PC-9 (cell line): ENCODE results near the gene SLX9. TPM values are rescaled to one million over a fixed set of nuclear protein-coding genes. Genes with fewer than 3 reads are reported as not detected.

ENCODE experiments used
- BruUV-seq: library from RNA; stranded (reverse); fragments of 400-500 nt; replicated peaks from 2 replicates; lab custom pipeline; 2021; lab: Mats Ljungman, UMichigan
- CTCF ChIA-PET: fragments of 300-600 bp; sonication (Branson Sonifier 250); formaldehyde crosslinking; loops from one replicate; lab custom pipeline; 2022; ENCODE audit warnings: antibody characterized with exemption; lab: Charles Lee
- POLR2A ChIA-PET: fragments of 300-600 bp; sonication (Branson Sonifier 250); formaldehyde crosslinking; loops from one replicate; lab custom pipeline; 2022; ENCODE audit warnings: antibody characterized with exemption; ENCODE audit not compliant: unreplicated experiment; lab: Charles Lee
- DNase-seq, 2 experiments: peaks; one replicate each; pipeline versions ENCODE4 v3.0.0 to v3.0.0-alpha.2; 2015 to 2022; ENCODE audit warnings: mixed read lengths in 1 of 2
- H2AFZ ChIP-seq: fragments of 200-600 bp; sonication (generic); 2 replicates; pipeline ENCODE4 v1.8.1; 2017; ENCODE audit warnings: antibody characterized with exemption
- H3F3A ChIP-seq: fragments of 200-600 bp; sonication (generic); 2 replicates; pipeline ENCODE4 v1.8.1; 2017; ENCODE audit warnings: antibody characterized with exemption, mild to moderate bottlenecking, low read depth; ENCODE audit not compliant: insufficient read depth
- H3K27ac ChIP-seq: fragments of 200-600 bp; sonication (generic); 2 replicates; pipeline ENCODE4 v1.6.1; 2016; ENCODE audit warnings: mixed run types
- H3K27me3 ChIP-seq: fragments of 200-600 bp; sonication (generic); 2 replicates; pipeline ENCODE4 v1.6.1; 2016; ENCODE audit warnings: low read depth, mixed run types; ENCODE audit not compliant: insufficient read depth
- H3K36me3 ChIP-seq: fragments of 200-600 bp; sonication (generic); 2 replicates; pipeline ENCODE4 v1.6.1; 2016; ENCODE audit warnings: low read depth, mixed run types
- H3K4me1 ChIP-seq: fragments of 200-600 bp; sonication (generic); replicated peaks from 2 replicates; pipeline ENCODE4 v1.6.1; 2016; ENCODE audit warnings: mixed run types; ENCODE audit not compliant: insufficient read depth
- H3K4me2 ChIP-seq: fragments of 200-600 bp; sonication (generic); 2 replicates; pipeline ENCODE4 v1.6.1; 2017; ENCODE audit warnings: mixed run types
- H3K4me3 ChIP-seq: fragments of 200-600 bp; sonication (generic); 2 replicates; pipeline ENCODE4 v1.6.1; 2016; ENCODE audit warnings: mixed run types
- H3K79me2 ChIP-seq: fragments of 200-600 bp; sonication (generic); 2 replicates; pipeline ENCODE4 v1.6.1; 2017; ENCODE audit warnings: low read depth, mixed run types
- H3K9me2 ChIP-seq: fragments of 200-600 bp; sonication (generic); 2 replicates; pipeline ENCODE4 v1.8.1; 2017; ENCODE audit warnings: mild to moderate bottlenecking; ENCODE audit not compliant: insufficient read depth
- H3K9me3 ChIP-seq: fragments of 200-600 bp; sonication (generic); 2 replicates; pipeline ENCODE4 v1.8.1; 2016; ENCODE audit warnings: low read depth; ENCODE audit not compliant: insufficient read depth
- H4K20me1 ChIP-seq: fragments of 200-600 bp; sonication (generic); 2 replicates; pipeline ENCODE4 v1.8.1; 2017; ENCODE audit not compliant: insufficient read depth
- EZH2 ChIP-seq: fragments of 200-600 bp; sonication (generic); IDR thresholded peaks from 2 replicates; pipeline ENCODE4 v1.8.0; 2017; ENCODE audit warnings: antibody characterized with exemption, low read depth
- intact Hi-C: fragments of 100-400 bp; cut with micrococcal nuclease; formaldehyde crosslinking; loops from one replicate; pipeline ENCODE4 v1.10.0; 2022; ENCODE audit not compliant: unreplicated experiment
- total RNA-seq: library from RNA; stranded (reverse); gene quantifications from 2 replicates; pipeline ENCODE4 v1.2.3, GENCODE V29; 2021
- TF ChIP-seq, protein P1 (sequence below): fragments of 200-600 bp; sonication (generic); conservative IDR thresholded peaks from 2 replicates; pipeline ENCODE4 v1.6.1; 2017; ENCODE audit warnings: mixed run types, antibody characterized with exemption, mild to moderate bottlenecking, moderate library complexity

The SLX9 gene
- total RNA-seq, 1 experiment from 2014 or later, result 22.8 TPM

GRCh38 chr21:44905016-44905727 is 34.7 kb upstream of the SLX9 start:
- no peak overlapping the region for H3K4me2 ChIP-seq
- ChIA-PET POLR2A (no interaction called here), CTCF (no interaction called here)
- H3K36me3 ChIP-seq, result no peaks in the 10 kb centered on the region
- H3K9me3 ChIP-seq, result no peaks in the 10 kb centered on the region
- no peak overlapping the region for H3K27ac ChIP-seq
- TF ChIP-seq EZH2, result no peak
- TF ChIP-seq, protein P1, sequence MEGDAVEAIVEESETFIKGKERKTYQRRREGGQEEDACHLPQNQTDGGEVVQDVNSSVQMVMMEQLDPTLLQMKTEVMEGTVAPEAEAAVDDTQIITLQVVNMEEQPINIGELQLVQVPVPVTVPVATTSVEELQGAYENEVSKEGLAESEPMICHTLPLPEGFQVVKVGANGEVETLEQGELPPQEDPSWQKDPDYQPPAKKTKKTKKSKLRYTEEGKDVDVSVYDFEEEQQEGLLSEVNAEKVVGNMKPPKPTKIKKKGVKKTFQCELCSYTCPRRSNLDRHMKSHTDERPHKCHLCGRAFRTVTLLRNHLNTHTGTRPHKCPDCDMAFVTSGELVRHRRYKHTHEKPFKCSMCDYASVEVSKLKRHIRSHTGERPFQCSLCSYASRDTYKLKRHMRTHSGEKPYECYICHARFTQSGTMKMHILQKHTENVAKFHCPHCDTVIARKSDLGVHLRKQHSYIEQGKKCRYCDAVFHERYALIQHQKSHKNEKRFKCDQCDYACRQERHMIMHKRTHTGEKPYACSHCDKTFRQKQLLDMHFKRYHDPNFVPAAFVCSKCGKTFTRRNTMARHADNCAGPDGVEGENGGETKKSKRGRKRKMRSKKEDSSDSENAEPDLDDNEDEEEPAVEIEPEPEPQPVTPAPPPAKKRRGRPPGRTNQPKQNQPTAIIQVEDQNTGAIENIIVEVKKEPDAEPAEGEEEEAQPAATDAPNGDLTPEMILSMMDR, result no peak
- H3K9me2 ChIP-seq, result no peaks in the 10 kb centered on the region
- no peaks in the 10 kb centered on the region for H3K27me3 ChIP-seq
- intact Hi-C loops, result no loop called here
- H3K79me2 ChIP-seq, result no peaks in the 10 kb centered on the region
- no peaks in the 10 kb centered on the region for H4K20me1 ChIP-seq
- no peak for DNase-seq
- no peak overlapping the region for H3K4me3 ChIP-seq
- no peak overlapping the region for H2AFZ ChIP-seq
- H3F3A ChIP-seq, result peaks cover 14% of the 10 kb centered on the region
- BruUV-seq, result no TSS peak
- H3K4me1 ChIP-seq, result no peaks in the 10 kb centered on the region

GRCh38 chr21:44905728-44906090 is 34.1 kb upstream of the SLX9 start:
- no peak overlapping the region for H2AFZ ChIP-seq
- H3F3A ChIP-seq, result peaks cover 14% of the 10 kb centered on the region
- peaks cover 4% of the 10 kb centered on the region for H3K4me1 ChIP-seq
- no peak for DNase-seq
- TF ChIP-seq, protein P1, result no peak
- TF ChIP-seq EZH2, result no peak
- no peaks in the 10 kb centered on the region for H3K79me2 ChIP-seq
- H3K9me3 ChIP-seq, result no peaks in the 10 kb centered on the region
- no peaks in the 10 kb centered on the region for H4K20me1 ChIP-seq
- no peaks in the 10 kb centered on the region for H3K36me3 ChIP-seq
- BruUV-seq, result no TSS peak
- H3K4me3 ChIP-seq, result no peak overlapping the region
- no peak overlapping the region for H3K4me2 ChIP-seq
- intact Hi-C loops, result no loop called here
- ChIA-PET CTCF (no interaction called here), POLR2A (interaction anchor here (0.5 kb wide), 1 partner anchor 23 kb away, joined by 4 read pairs; no protein-coding TSS in a partner anchor)
- H3K9me2 ChIP-seq, result no peaks in the 10 kb centered on the region
- H3K27ac ChIP-seq, result no peak overlapping the region
- H3K27me3 ChIP-seq, result no peaks in the 10 kb centered on the region

DNA sequence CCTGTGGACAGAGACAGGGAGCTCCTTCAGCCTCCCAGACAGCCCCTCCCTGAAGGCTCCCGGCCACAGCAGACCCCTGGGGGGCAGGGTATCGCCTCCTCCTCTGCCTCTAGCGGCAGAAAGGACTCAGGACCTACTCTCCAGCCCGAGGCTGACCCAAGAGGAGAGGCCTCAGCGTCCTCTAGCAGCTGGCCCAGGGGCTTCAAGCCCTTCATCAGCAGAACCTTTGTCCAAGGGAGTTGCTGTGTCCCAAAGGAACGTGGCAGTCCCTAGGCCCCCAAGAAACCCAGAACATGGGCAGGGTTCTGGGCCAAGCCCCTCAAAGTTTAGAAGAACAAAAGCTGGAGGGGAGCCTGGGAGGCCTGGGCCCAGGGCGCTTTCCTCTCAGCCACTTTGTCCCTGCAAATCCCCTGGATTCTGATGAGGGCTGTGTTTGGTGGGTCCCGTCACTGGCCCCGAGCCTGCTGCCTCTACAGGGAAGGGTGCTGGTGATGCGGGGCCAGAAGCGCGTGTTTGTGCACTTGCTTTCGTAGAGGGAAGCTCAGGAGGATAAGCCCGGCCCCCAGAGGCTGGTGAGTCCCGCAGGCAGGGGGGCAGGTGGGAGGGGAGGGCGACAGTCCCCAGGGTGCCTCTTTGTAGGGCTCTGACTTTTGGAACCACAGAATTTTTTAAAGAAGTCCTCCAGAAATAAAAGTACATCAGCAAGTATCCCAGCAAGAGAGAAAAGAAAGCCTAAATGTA is 32.4 kb upstream of the SLX9 start:
- no peaks in the 10 kb centered on the region for H3K9me2 ChIP-seq
- ChIA-PET CTCF (no interaction called here), POLR2A (no interaction called here)
- no peaks in the 10 kb centered on the region for H4K20me1 ChIP-seq
- no peak for TF ChIP-seq EZH2
- no peak overlapping the region for H3K4me3 ChIP-seq
- peaks cover 21% of the 10 kb centered on the region for H3K4me1 ChIP-seq
- no TSS peak for BruUV-seq
- H3K27me3 ChIP-seq, result no peaks in the 10 kb centered on the region
- H3K4me2 ChIP-seq, result no peak overlapping the region
- H3F3A ChIP-seq, result peaks cover 9% of the 10 kb centered on the region
- no peak overlapping the region for H3K27ac ChIP-seq
- H3K79me2 ChIP-seq, result no peaks in the 10 kb centered on the region
- H3K9me3 ChIP-seq, result no peaks in the 10 kb centered on the region
- intact Hi-C loops, result no loop called here
- DNase-seq, result no peak
- no peak overlapping the region for H2AFZ ChIP-seq
- no peaks in the 10 kb centered on the region for H3K36me3 ChIP-seq
